HCT116 (cell line): Measurements from ENCODE around the gene IRF3. TPM values are rescaled to one million over a fixed set of nuclear protein-coding genes. Genes with fewer than 3 reads are reported as not detected.

Experiments used
- ATAC-seq: fragments of 200-7000 bp; cut with Tn5 transposase; 2 replicates; pipeline ENCODE4 v1.9.1; 2020; ENCODE audit warnings: mild to moderate bottlenecking, moderate library complexity
- BruUV-seq: library from RNA; stranded (reverse); fragments of 400-500 nt; replicated peaks from 2 replicates; lab custom pipeline; 2021; lab: Mats Ljungman, UMichigan
- CTCF ChIA-PET: fragments of 300-600 bp; sonication (Branson Sonifier 250); formaldehyde crosslinking; loops from one replicate; lab custom pipeline; 2021; ENCODE audit warnings: antibody characterized with exemption; lab: Charles Lee
- POLR2A ChIA-PET: fragments of 300-600, 350-600 bp; sonication (Branson Sonifier 250); formaldehyde crosslinking; loops from one replicate; lab custom pipeline; 2021; ENCODE audit warnings: antibody characterized with exemption; lab: Charles Lee
- RAD21 ChIA-PET, 2 experiments: fragments of 300-600 bp; sonication (Branson Sonifier 250); formaldehyde crosslinking; loops; one replicate each; lab custom pipeline; 2023; ENCODE audit warnings: low total read pairs in 2 of 2; ENCODE audit not compliant: uncharacterized antibody in 2 of 2, unreplicated experiment in 2 of 2, low non-redundant PET in 1 of 2; lab: Charles Lee
- DNase-seq: peaks from one replicate; pipeline ENCODE4 v3.0.0-alpha.2; 2010; ENCODE audit warnings: low read depth, low spot score
- H2AFZ ChIP-seq: fragments of 200-600 bp; shearing (Covaris generic), sonication (generic); 2 replicates; pipeline ENCODE4 v1.6.1; 2017; ENCODE audit warnings: low read depth, mixed run types, mixed read lengths, antibody characterized with exemption, low read length; ENCODE audit not compliant: poor library complexity, severe bottlenecking
- H3K27ac ChIP-seq: 2 replicates; pipeline ENCODE4 v1.5.1; 2012; ENCODE audit warnings: low read depth, low read length
- H3K27me3 ChIP-seq: fragments of 200-600 bp; sonication (generic); 2 replicates; pipeline ENCODE4 v1.6.1; 2016; ENCODE audit warnings: mixed run types, low read length, mixed read lengths; ENCODE audit not compliant: insufficient read depth
- H3K36me3 ChIP-seq, 2 experiments: fragments of 200-500 bp in 1 of 2; fragments of 200-600 bp in 1 of 2; sonication (Bioruptor generic) in 1 of 2; sonication (generic) in 1 of 2; 2 replicates each; pipeline versions ENCODE4 v1.5.1 to v1.6.1; 2014 to 2016; ENCODE audit warnings: low read length in 2 of 2, inconsistent platforms in 1 of 2, mixed read lengths in 1 of 2, mixed run types in 1 of 2; ENCODE audit not compliant: insufficient read depth in 2 of 2, control insufficient read depth in 1 of 2
- H3K4me1 ChIP-seq, 2 experiments: fragments of 200-600 bp in 1 of 2; sonication (generic) in 1 of 2; 2 replicates each; pipeline versions ENCODE4 v1.5.1 to v1.6.1; 2012 to 2017; ENCODE audit warnings: low read length in 2 of 2, inconsistent platforms in 1 of 2, mild to moderate bottlenecking in 1 of 2, mixed read lengths in 1 of 2, mixed run types in 1 of 2, moderate library complexity in 1 of 2; ENCODE audit not compliant: insufficient read depth in 2 of 2, control insufficient read depth in 1 of 2
- H3K4me2 ChIP-seq: fragments of 200-600 bp; sonication (generic); 2 replicates; pipeline ENCODE4 v1.6.1; 2017; ENCODE audit warnings: mixed run types, low read length, mixed read lengths
- H3K4me3 ChIP-seq, 2 experiments: fragments of 200-600 bp in 1 of 2; sonication (generic) in 1 of 2; replicated peaks in 1 of 2; 2 replicates each; pipeline ENCODE4 v1.5.1; 2011 to 2016; ENCODE audit warnings: low read length in 2 of 2, control low read depth in 1 of 2, low read depth in 1 of 2, mild to moderate bottlenecking in 1 of 2, mixed read lengths in 1 of 2, mixed run types in 1 of 2
- H3K79me2 ChIP-seq: fragments of 200-600 bp; sonication (generic); 2 replicates; pipeline ENCODE4 v1.6.1; 2017; ENCODE audit warnings: mild to moderate bottlenecking, mixed run types, low read length, moderate library complexity, mixed read lengths; ENCODE audit not compliant: insufficient read depth
- H3K9ac ChIP-seq: fragments of 200-600 bp; sonication (generic); 2 replicates; pipeline ENCODE4 v1.6.1; 2016; ENCODE audit warnings: low read length, mixed read lengths
- H3K9me2 ChIP-seq: fragments of 200-600 bp; sonication (generic), shearing (Covaris generic); 2 replicates; pipeline ENCODE4 v1.6.1; 2017; ENCODE audit warnings: mixed run types, mild to moderate bottlenecking, moderate library complexity; ENCODE audit not compliant: insufficient read depth
- H3K9me3 ChIP-seq, 2 experiments: fragments of 200-500 bp in 1 of 2; fragments of 200-600 bp in 1 of 2; sonication (Bioruptor generic) in 1 of 2; sonication (generic) in 1 of 2; 2 replicates each; pipeline ENCODE4 v1.6.1; 2014 to 2017; ENCODE audit warnings: low read length in 2 of 2, mixed read lengths in 2 of 2, inconsistent platforms in 1 of 2, low read depth in 1 of 2, mild to moderate bottlenecking in 1 of 2, mixed run types in 1 of 2, moderate library complexity in 1 of 2; ENCODE audit not compliant: control insufficient read depth in 1 of 2, insufficient read depth in 1 of 2
- H4K20me1 ChIP-seq: fragments of 200-600 bp; sonication (generic), shearing (Covaris generic); 2 replicates; pipeline ENCODE4 v1.6.1; 2017; ENCODE audit warnings: mixed run types, mild to moderate bottlenecking, moderate library complexity; ENCODE audit not compliant: insufficient read depth
- ATF3 ChIP-seq: IDR thresholded peaks from 2 replicates; pipeline ENCODE4 v1.6.1; 2012
- CBX3 ChIP-seq: IDR thresholded peaks from 2 replicates; pipeline ENCODE4 v1.6.1; 2012; ENCODE audit warnings: low read depth
- CEBPB ChIP-seq: IDR thresholded peaks from 2 replicates; pipeline ENCODE4 v1.6.1; 2012; ENCODE audit warnings: low read depth
- ELF1 ChIP-seq: IDR thresholded peaks from 2 replicates; pipeline ENCODE4 v1.6.1; 2012; ENCODE audit warnings: low read depth, borderline replicate concordance
- EZH2 ChIP-seq: fragments of 200-600 bp; sonication (generic); IDR thresholded peaks from 2 replicates; pipeline ENCODE4 v1.6.1; 2017; ENCODE audit warnings: antibody characterized with exemption, mixed run types
- EZH2phosphoT487 ChIP-seq: fragments of 200-600 bp; IDR thresholded peaks from 2 replicates; pipeline ENCODE4 v1.6.1; 2018; ENCODE audit warnings: antibody characterized with exemption, borderline replicate concordance
- FOSL1 ChIP-seq: IDR thresholded peaks from 2 replicates; pipeline ENCODE4 v1.6.1; 2012; ENCODE audit warnings: low read depth
- JUND ChIP-seq: IDR thresholded peaks from 2 replicates; pipeline ENCODE4 v1.6.1; 2012
- MAX ChIP-seq: IDR thresholded peaks from 2 replicates; pipeline ENCODE4 v1.6.1; 2012
- POLR2A ChIP-seq: IDR thresholded peaks from 2 replicates; pipeline ENCODE4 v1.7.0; 2011; ENCODE audit warnings: borderline replicate concordance; ENCODE audit not compliant: insufficient read depth, insufficient read length; ENCODE audit errors: extremely low read depth
- RAD21 ChIP-seq: IDR thresholded peaks from 2 replicates; pipeline ENCODE4 v1.6.1; 2012; ENCODE audit warnings: low read depth, mild to moderate bottlenecking
- SIN3A ChIP-seq: IDR thresholded peaks from 2 replicates; pipeline ENCODE4 v1.6.1; 2012; ENCODE audit warnings: low read depth
- SRF ChIP-seq: IDR thresholded peaks from 2 replicates; pipeline ENCODE4 v1.6.1; 2012; ENCODE audit warnings: low read depth
- YY1 ChIP-seq: IDR thresholded peaks from 2 replicates; pipeline ENCODE4 v1.6.1; 2011; ENCODE audit warnings: low read length, low read depth, moderate library complexity, mild to moderate bottlenecking; ENCODE audit not compliant: insufficient replicate concordance; ENCODE audit errors: extremely low read depth
- ZBTB33 ChIP-seq: IDR thresholded peaks from 2 replicates; pipeline ENCODE4 v1.6.1; 2011; ENCODE audit warnings: mild to moderate bottlenecking, low read length, moderate library complexity; ENCODE audit not compliant: insufficient replicate concordance; ENCODE audit errors: extremely low read depth
- ZFX ChIP-seq: fragments of 450-650 bp; IDR thresholded peaks from 2 replicates; pipeline ENCODE4 v1.6.1; 2017
- intact Hi-C: fragments of 100-400 bp; cut with micrococcal nuclease; formaldehyde crosslinking; loops from 2 replicates; pipeline ENCODE4 v1.10.0; 2022
- total RNA-seq: library from RNA; stranded (reverse); gene quantifications from one replicate; pipeline ENCODE4 v1.2.1, GENCODE V29; 2021; ENCODE audit not compliant: unreplicated experiment
- TF ChIP-seq, protein P1 (sequence below), 3 experiments: fragments of 200-600 bp in 1 of 3; sonication (generic) in 1 of 3; IDR thresholded peaks in 2 of 3; conservative IDR thresholded peaks in 1 of 3; 2 replicates each; pipeline ENCODE4 v1.5.1; 2012 to 2017; ENCODE audit warnings: low read depth in 2 of 3, low read length in 2 of 3, antibody characterized with exemption in 1 of 3, borderline replicate concordance in 1 of 3, control low read depth in 1 of 3, mild to moderate bottlenecking in 1 of 3, mixed read lengths in 1 of 3, mixed run types in 1 of 3, moderate library complexity in 1 of 3; ENCODE audit not compliant: insufficient read depth in 1 of 3
- TF ChIP-seq, protein P2 (sequence below): IDR thresholded peaks from 2 replicates; pipeline ENCODE4 v1.6.1; 2012; ENCODE audit warnings: low read depth

The IRF3 gene
- total RNA-seq, 1 experiment from 2014 or later = 129 TPM

- Histone ChIP-seq H3K27me3 (no peaks in the 10 kb centered on the region), H3K4me3 (peak overlapping the region; percentile 75 to 92)
- CTCF ChIA-PET = interaction anchor here (0.9 kb wide), 1 partner anchor 37 kb away, joined by 3 read pairs; no protein-coding TSS in a partner anchor
- TF ChIP-seq SIN3A (no peak), FOSL1 (no peak), ZFX (no peak), MAX (no peak), YY1 (no peak), SRF (no peak), POLR2A (no peak), ELF1 (no peak), CEBPB (no peak), EZH2 (no peak), ZBTB33 (no peak), CBX3 (no peak), EZH2phosphoT487 (no peak), RAD21 (no peak), JUND (no peak), ATF3 (no peak)
- TF ChIP-seq, protein P1, sequence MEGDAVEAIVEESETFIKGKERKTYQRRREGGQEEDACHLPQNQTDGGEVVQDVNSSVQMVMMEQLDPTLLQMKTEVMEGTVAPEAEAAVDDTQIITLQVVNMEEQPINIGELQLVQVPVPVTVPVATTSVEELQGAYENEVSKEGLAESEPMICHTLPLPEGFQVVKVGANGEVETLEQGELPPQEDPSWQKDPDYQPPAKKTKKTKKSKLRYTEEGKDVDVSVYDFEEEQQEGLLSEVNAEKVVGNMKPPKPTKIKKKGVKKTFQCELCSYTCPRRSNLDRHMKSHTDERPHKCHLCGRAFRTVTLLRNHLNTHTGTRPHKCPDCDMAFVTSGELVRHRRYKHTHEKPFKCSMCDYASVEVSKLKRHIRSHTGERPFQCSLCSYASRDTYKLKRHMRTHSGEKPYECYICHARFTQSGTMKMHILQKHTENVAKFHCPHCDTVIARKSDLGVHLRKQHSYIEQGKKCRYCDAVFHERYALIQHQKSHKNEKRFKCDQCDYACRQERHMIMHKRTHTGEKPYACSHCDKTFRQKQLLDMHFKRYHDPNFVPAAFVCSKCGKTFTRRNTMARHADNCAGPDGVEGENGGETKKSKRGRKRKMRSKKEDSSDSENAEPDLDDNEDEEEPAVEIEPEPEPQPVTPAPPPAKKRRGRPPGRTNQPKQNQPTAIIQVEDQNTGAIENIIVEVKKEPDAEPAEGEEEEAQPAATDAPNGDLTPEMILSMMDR (IDR thresholded peaks at IDR 0.05 in 2 of 3, conservative IDR thresholded peaks at IDR 0.05 in 1 of 3; ENCODE audit: borderline replicate concordance in 1 of 3, insufficient read depth in 1 of 3, low read depth in 2 of 3, low read length in 2 of 3) = no peak
- TF ChIP-seq, protein P2, sequence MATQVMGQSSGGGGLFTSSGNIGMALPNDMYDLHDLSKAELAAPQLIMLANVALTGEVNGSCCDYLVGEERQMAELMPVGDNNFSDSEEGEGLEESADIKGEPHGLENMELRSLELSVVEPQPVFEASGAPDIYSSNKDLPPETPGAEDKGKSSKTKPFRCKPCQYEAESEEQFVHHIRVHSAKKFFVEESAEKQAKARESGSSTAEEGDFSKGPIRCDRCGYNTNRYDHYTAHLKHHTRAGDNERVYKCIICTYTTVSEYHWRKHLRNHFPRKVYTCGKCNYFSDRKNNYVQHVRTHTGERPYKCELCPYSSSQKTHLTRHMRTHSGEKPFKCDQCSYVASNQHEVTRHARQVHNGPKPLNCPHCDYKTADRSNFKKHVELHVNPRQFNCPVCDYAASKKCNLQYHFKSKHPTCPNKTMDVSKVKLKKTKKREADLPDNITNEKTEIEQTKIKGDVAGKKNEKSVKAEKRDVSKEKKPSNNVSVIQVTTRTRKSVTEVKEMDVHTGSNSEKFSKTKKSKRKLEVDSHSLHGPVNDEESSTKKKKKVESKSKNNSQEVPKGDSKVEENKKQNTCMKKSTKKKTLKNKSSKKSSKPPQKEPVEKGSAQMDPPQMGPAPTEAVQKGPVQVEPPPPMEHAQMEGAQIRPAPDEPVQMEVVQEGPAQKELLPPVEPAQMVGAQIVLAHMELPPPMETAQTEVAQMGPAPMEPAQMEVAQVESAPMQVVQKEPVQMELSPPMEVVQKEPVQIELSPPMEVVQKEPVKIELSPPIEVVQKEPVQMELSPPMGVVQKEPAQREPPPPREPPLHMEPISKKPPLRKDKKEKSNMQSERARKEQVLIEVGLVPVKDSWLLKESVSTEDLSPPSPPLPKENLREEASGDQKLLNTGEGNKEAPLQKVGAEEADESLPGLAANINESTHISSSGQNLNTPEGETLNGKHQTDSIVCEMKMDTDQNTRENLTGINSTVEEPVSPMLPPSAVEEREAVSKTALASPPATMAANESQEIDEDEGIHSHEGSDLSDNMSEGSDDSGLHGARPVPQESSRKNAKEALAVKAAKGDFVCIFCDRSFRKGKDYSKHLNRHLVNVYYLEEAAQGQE = no peak
- TF ChIP-seq, all 23 proteins: peak for 0
- Histone ChIP-seq H3K9ac (peak overlapping the region; percentile 99), H4K20me1 (no peaks in the 10 kb centered on the region), H3K9me2 (no peaks in the 10 kb centered on the region), H3K27ac (peak overlapping the region; percentile 90; the same call in 1 of the 2 replicates), H3K4me2 (peak overlapping the region; percentile 81), H3K79me2 (peaks cover 70% of the 10 kb centered on the region), H3K9me3 (no peaks in the 10 kb centered on the region), H3K36me3 (peaks cover 13 to 16% of the 10 kb centered on the region in 2 experiments; a peak in 3 of 4 replicates), H3K4me1 (peaks cover 12 to 28% of the 10 kb centered on the region in 2 experiments), H2AFZ (no peak overlapping the region)
- intact Hi-C loops = no loop called here
- DNase-seq = no peak
- RAD21 ChIA-PET = no interaction called here
- no TSS peak for BruUV-seq
- POLR2A ChIA-PET = interaction anchor here (1.0 to 1.3 kb wide), 2 partner anchors 21 to 33 kb away, joined by 3 to 8 read pairs; no protein-coding TSS in a partner anchor
- ATAC-seq = no peak
Measured at GRCh38 chr19:49643466-49643865, 22.2 kb downstream of the IRF3 start.
